ENCODE measurements around the gene DCDC2.
"Not testable (repeated sequence)": the region's sequence is repeated elsewhere in the genome, so short reads cannot be mapped to it uniquely, and the experiment has no call there.

DCDC2 gene

GRCh38 chr6:24242924-24243323, 114.9 kb downstream of the DCDC2 start:
- DNase-seq (ENCODE audit: extremely low read depth, low read depth): no peak
- TF ChIP-seq CTCF (IDR thresholded peaks at IDR 0.05; ENCODE audit: low read depth, low read length, missing control alignments): no peak
- no peak overlapping the region for H3K4me3 ChIP-seq (replicated peaks; ENCODE audit: low read depth, low read length)

GRCh38 chr6:24241779-24242178, 116.1 kb downstream of the DCDC2 start:
- not testable (repeated sequence) for DNase-seq (ENCODE audit: extremely low read depth, low read depth); H3K4me3 ChIP-seq (replicated peaks; ENCODE audit: low read depth, low read length)

GRCh38 chr6:24240943-24241342, 116.9 kb downstream of the DCDC2 start:
- no peak for TF ChIP-seq CTCF (IDR thresholded peaks at IDR 0.05; ENCODE audit: low read depth, low read length, missing control alignments)
- H3K4me3 ChIP-seq (replicated peaks; ENCODE audit: low read depth, low read length): no peak overlapping the region
- DNase-seq (ENCODE audit: extremely low read depth, low read depth): no peak

GRCh38 chr6:24240380-24240928, 117.4 kb downstream of the DCDC2 start:
- TF ChIP-seq CTCF (IDR thresholded peaks at IDR 0.05; ENCODE audit: low read depth, low read length, missing control alignments): no peak
- no peak for DNase-seq (ENCODE audit: extremely low read depth, low read depth)
- H3K4me3 ChIP-seq (replicated peaks; ENCODE audit: low read depth, low read length): no peak overlapping the region

- no peak overlapping the region for H3K4me3 ChIP-seq (replicated peaks; ENCODE audit: low read depth, low read length)
- no peak for DNase-seq (ENCODE audit: extremely low read depth, low read depth)
- no peak for TF ChIP-seq CTCF (IDR thresholded peaks at IDR 0.05; ENCODE audit: low read depth, low read length, missing control alignments)
Observed at GRCh38 chr6:24238700-24239099, 119.2 kb downstream of the DCDC2 start.

- not testable (repeated sequence) for DNase-seq (ENCODE audit: extremely low read depth, low read depth); H3K4me3 ChIP-seq (replicated peaks; ENCODE audit: low read depth, low read length)
Observed at GRCh38 chr6:24236779-24237178, 121.1 kb downstream of the DCDC2 start.

GRCh38 chr6:24233813-24234442, 123.9 kb downstream of the DCDC2 start:
- TF ChIP-seq CTCF (IDR thresholded peaks at IDR 0.05; ENCODE audit: low read depth, low read length, missing control alignments): no peak
- H3K4me3 ChIP-seq (replicated peaks; ENCODE audit: low read depth, low read length): no peak overlapping the region
- no peak for DNase-seq (ENCODE audit: extremely low read depth, low read depth)

GRCh38 chr6:24231438-24231977, 126.4 kb downstream of the DCDC2 start:
- no peak for TF ChIP-seq CTCF (IDR thresholded peaks at IDR 0.05; ENCODE audit: low read depth, low read length, missing control alignments)
- H3K4me3 ChIP-seq (replicated peaks; ENCODE audit: low read depth, low read length): no peak overlapping the region
- no peak for DNase-seq (ENCODE audit: extremely low read depth, low read depth)
